Activated CD8-positive, alpha-beta T cell treated with anti-CD3 and anti-CD28 coated beads for 36 hours (primary cell): ENCODE data around the gene POLR2L. TPM values are rescaled to one million over a fixed set of nuclear protein-coding genes. Genes with fewer than 3 reads are reported as not detected.

Experiments used
- ATAC-seq: fragments of 200-7000 bp; cut with Tn5 transposase; one replicate; pipeline ENCODE4 v1.10.0; 2021; ENCODE audit warnings: mild to moderate bottlenecking, moderate library complexity
- CTCF ChIA-PET: fragments of 350-600 bp; sonication (Branson Sonifier 250); formaldehyde crosslinking; loops from one replicate; lab custom pipeline; 2021; ENCODE audit warnings: antibody characterized with exemption; lab: Charles Lee
- POLR2A ChIA-PET: fragments of 350-600 bp; sonication (Branson Sonifier 250); formaldehyde crosslinking; loops from one replicate; lab custom pipeline; 2021; ENCODE audit warnings: antibody characterized with exemption; lab: Charles Lee
- DNase-seq: peaks from one replicate; pipeline ENCODE4 v3.0.0-alpha.2; 2020
- H3K27ac Mint-ChIP-seq: one replicate; pipeline ENCODE4 v1.8.0; 2021; ENCODE audit warnings: mild to moderate bottlenecking, mixed read lengths
- H3K27me3 Mint-ChIP-seq: one replicate; pipeline ENCODE4 v1.8.0; 2021; ENCODE audit warnings: mixed read lengths
- H3K36me3 Mint-ChIP-seq: one replicate; pipeline ENCODE4 v1.8.0; 2021; ENCODE audit warnings: low read depth, mixed read lengths
- H3K4me1 Mint-ChIP-seq: one replicate; pipeline ENCODE4 v1.8.0; 2021; ENCODE audit warnings: low read depth, mixed read lengths
- H3K4me3 Mint-ChIP-seq: one replicate; pipeline ENCODE4 v1.8.0; 2021; ENCODE audit warnings: mild to moderate bottlenecking, moderate library complexity, mixed read lengths
- H3K9me3 Mint-ChIP-seq: one replicate; pipeline ENCODE4 v1.8.0; 2021; ENCODE audit warnings: mixed read lengths
- CTCF ChIP-seq: fragments of 200-600 bp; IDR thresholded peaks from one replicate; pipeline ENCODE4 v1.8.0; 2022; ENCODE audit warnings: antibody characterized with exemption, mild to moderate bottlenecking
- intact Hi-C: fragments of 100-400 bp; cut with micrococcal nuclease; formaldehyde crosslinking; loops from one replicate; pipeline ENCODE4 v1.10.0; 2022
- total RNA-seq, 2 experiments: library from RNA; stranded (reverse); gene quantifications; one replicate each; pipeline ENCODE4 v1.2.3, GENCODE V29; 2021

POLR2L gene
- total RNA-seq, 2 experiments from 2014 or later, result 83.0 to 89.2 TPM

- peaks cover 15% of the 10 kb centered on the region for H3K36me3 Mint-ChIP-seq
- H3K27me3 Mint-ChIP-seq, result no peaks in the 10 kb centered on the region
- H3K9me3 Mint-ChIP-seq, result no peaks in the 10 kb centered on the region
- intact Hi-C loops, result no loop called here
- ATAC-seq, result no peak
- POLR2A ChIA-PET, result interaction anchor here (0.5 to 2.1 kb wide), 6 partner anchors 9 to 190 kb away, joined by 3 to 10 read pairs (median 3); partner anchors contain the start of gene TALDO1
- CTCF ChIA-PET, result no interaction called here
- H3K4me1 Mint-ChIP-seq, result peaks cover 12% of the 10 kb centered on the region
- no peak overlapping the region for H3K4me3 Mint-ChIP-seq
- no peak for TF ChIP-seq CTCF
- no peak for DNase-seq
- H3K27ac Mint-ChIP-seq, result no peak overlapping the region
Observed at GRCh38 chr11:790721-791564, 51.4 kb downstream of the POLR2L start.

- ChIA-PET POLR2A (interaction anchor here (0.9 to 2.1 kb wide), 5 partner anchors 10 to 23 kb away, joined by 3 to 10 read pairs (median 4); no protein-coding TSS in a partner anchor), CTCF (no interaction called here)
- Mint-ChIP-seq H3K4me1 (peaks cover 10% of the 10 kb centered on the region), H3K9me3 (no peaks in the 10 kb centered on the region), H3K4me3 (no peak within 1 kb of the TSS), H3K27me3 (no peaks in the 10 kb centered on the region), H3K27ac (no peak within 1 kb of the TSS), H3K36me3 (peaks cover 15% of the 10 kb centered on the region)
- ATAC-seq (peak; percentile 64), DNase-seq (peak; percentile 50)
- intact Hi-C loops, result no loop called here
- TF ChIP-seq CTCF, result no peak
Observed at GRCh38 chr11:789943-790342, 52.4 kb downstream of the POLR2L start, which contains the start of gene CEND1. Gene CEND1, minus strand, starts transcription at chr11:790090. Its CDS starts 1,514 bp downstream, at chr11:788576.

Other genes with a start within 250 kb of the POLR2L start
- 10 to 100 TPM; 34.6 to 37.5 TPM for gene IRF7, start 226.6 kb downstream of the POLR2L start, total RNA-seq
- not detected for gene CDHR5, start 217.6 kb downstream of the POLR2L start, total RNA-seq
- gene SCT, start 215.3 kb downstream of the POLR2L start, total RNA-seq, result not detected
- gene DRD4, start 205.3 kb downstream of the POLR2L start, total RNA-seq, result under 1 TPM; 0.88 to 0.89 TPM
- 10 to 100 TPM; 59.1 to 59.3 TPM for gene DEAF1, start 147.3 kb downstream of the POLR2L start, total RNA-seq
- 10 to 100 TPM; 10.6 to 12.5 TPM for gene TMEM80, start 146.7 kb downstream of the POLR2L start, total RNA-seq
- 10 to 100 TPM; 15.0 to 16.7 TPM for gene EPS8L2, start 136.3 kb downstream of the POLR2L start, total RNA-seq
- gene TALDO1, start 95.1 kb downstream of the POLR2L start, total RNA-seq, result 100 to 1,000 TPM; 234 to 241 TPM
- 10 to 100 TPM; 45.8 to 48.8 TPM for gene GATD1, start 65.0 kb downstream of the POLR2L start, total RNA-seq
- gene CEND1, start 52.4 kb downstream of the POLR2L start, total RNA-seq, result under 1 TPM; 0.20 to 0.25 TPM
- 10 to 100 TPM; 33.3 to 36.7 TPM for gene SLC25A22, start 44.2 kb downstream of the POLR2L start, total RNA-seq
- gene PIDD1, start 37.3 kb downstream of the POLR2L start, total RNA-seq, result 10 to 100 TPM; 29.9 to 30.6 TPM
- 1,000 to 10,000 TPM; 3,638 to 3,686 TPM for gene RPLP2, start 32.6 kb downstream of the POLR2L start, total RNA-seq
- 10 to 100 TPM; 29.7 to 32.0 TPM for gene PNPLA2, start 23.6 kb downstream of the POLR2L start, total RNA-seq
- 1 to 10 TPM; 2.1 to 2.4 TPM for gene CRACR2B, start 14.6 kb downstream of the POLR2L start, total RNA-seq
- gene CD151, start 9.6 kb downstream of the POLR2L start, total RNA-seq, result 10 to 100 TPM; 45.9 to 46.5 TPM
- gene TSPAN4, start 323 bp upstream of the POLR2L start, total RNA-seq, result 10 to 100 TPM; 15.4 to 16.0 TPM
- gene CHID1, start 68.3 kb upstream of the POLR2L start, total RNA-seq, result 10 to 100 TPM; 69.8 to 72.0 TPM
- 10 to 100 TPM; 34.0 to 34.6 TPM for gene AP2A2, start 83.3 kb upstream of the POLR2L start, total RNA-seq
- gene MUC6, start 194.2 kb upstream of the POLR2L start, total RNA-seq, result not detected
- gene MUC2, start 232.3 kb upstream of the POLR2L start, total RNA-seq, result not detected